K562 (cell line): ENCODE data around the gene CSAD. TPM values are rescaled to one million over a fixed set of nuclear protein-coding genes. Genes with fewer than 3 reads are reported as not detected.

ENCODE experiments used
- ATAC-seq: fragments of 200-7000 bp; cut with Tn5 transposase; 3 replicates; pipeline ENCODE4 v1.9.1; 2020; ENCODE audit warnings: moderate library complexity
- BruUV-seq: library from RNA; stranded (reverse); fragments of 400-500 nt; replicated peaks from 2 replicates; lab custom pipeline; 2021; lab: Mats Ljungman, UMichigan
- CTCF ChIA-PET: fragments of 300-600 bp; formaldehyde crosslinking; extraction: SDS; loops from one replicate; lab custom pipeline; 2021; ENCODE audit warnings: low intra/inter-chr PET ratio; lab: Yijun Ruan, JAX
- POLR2A ChIA-PET: fragments of 300-600, 350-650 bp; sonication (Branson Sonifier 250); formaldehyde crosslinking; extraction: SDS; loops from one replicate; lab custom pipeline; 2021; ENCODE audit warnings: antibody characterized with exemption, inconsistent platforms; lab: Yijun Ruan, JAX
- DNase-seq, 4 experiments: peaks; one replicate each; pipeline versions ENCODE4 v3.0.0 to v3.0.0-alpha.2; 2011 to 2018; ENCODE audit warnings: low spot score in 3 of 4, mixed read lengths in 3 of 4; ENCODE audit errors: extremely low read depth in 1 of 4
- FAIRE-seq: peaks from 2 replicates; lab custom pipeline; 2011; peaks lifted over from hg19 to GRCh38; lab: Jason Lieb, UNC
- H2AFZ ChIP-seq: 2 replicates; pipeline ENCODE4 v1.6.0; 2011; ENCODE audit warnings: low read depth, low read length, control low read depth, inconsistent platforms
- H3K27ac ChIP-seq: fragments of 200-600 bp; 3 replicates; pipeline ENCODE4 v1.8.0; 2011; ENCODE audit warnings: low read depth, mild to moderate bottlenecking, control low read depth, inconsistent platforms, low read length, moderate library complexity, mixed read lengths; ENCODE audit errors: extremely low read depth
- H3K27me3 ChIP-seq, 2 experiments: fragments of 300-600 bp in 1 of 2; 2 replicates in 1 of 2; 3 replicates in 1 of 2; pipeline versions ENCODE4 v1.6.0 to v1.8.0; 2011; ENCODE audit warnings: inconsistent platforms in 2 of 2, low read length in 2 of 2, mild to moderate bottlenecking in 1 of 2, mixed read lengths in 1 of 2, moderate library complexity in 1 of 2; ENCODE audit not compliant: control insufficient read depth in 2 of 2, insufficient read depth in 2 of 2
- H3K36me3 ChIP-seq: fragments of 300-600 bp; 3 replicates; pipeline ENCODE4 v1.8.0; 2011; ENCODE audit warnings: mild to moderate bottlenecking, low read length, inconsistent platforms; ENCODE audit not compliant: control insufficient read depth, insufficient read depth
- H3K4me1 ChIP-seq, 2 experiments: fragments of 200-600 bp in 1 of 2; replicated peaks in 1 of 2; 2 replicates in 1 of 2; 3 replicates in 1 of 2; pipeline versions ENCODE4 v1.5.1 to v1.8.0; 2011; ENCODE audit warnings: inconsistent platforms in 2 of 2, low read length in 2 of 2, mild to moderate bottlenecking in 1 of 2, mixed read lengths in 1 of 2, moderate library complexity in 1 of 2; ENCODE audit not compliant: control insufficient read depth in 2 of 2, insufficient read depth in 2 of 2
- H3K4me2 ChIP-seq: 2 replicates; pipeline ENCODE4 v1.6.1; 2011; ENCODE audit warnings: low read length, control low read depth, inconsistent platforms, mixed read lengths; ENCODE audit not compliant: insufficient read depth
- H3K4me3 ChIP-seq: fragments of 200-600 bp; sonication (generic), shearing (Covaris generic); 2 replicates; pipeline ENCODE4 v1.5.1; 2016; ENCODE audit warnings: control low read depth, inconsistent platforms
- H3K79me2 ChIP-seq: fragments of 200-600 bp; 3 replicates; pipeline ENCODE4 v1.8.0; 2011; ENCODE audit warnings: low read length, inconsistent platforms; ENCODE audit not compliant: control insufficient read depth, insufficient read depth
- H3K9ac ChIP-seq, 2 experiments: 2 replicates each; pipeline versions ENCODE4 v1.6.0 to v1.6.1; 2011; ENCODE audit warnings: low read depth in 2 of 2, low read length in 2 of 2, control low read depth in 1 of 2, inconsistent platforms in 1 of 2, mild to moderate bottlenecking in 1 of 2, mixed read lengths in 1 of 2; ENCODE audit not compliant: insufficient read depth in 1 of 2
- H3K9me1 ChIP-seq: one replicate; pipeline ENCODE4 v1.6.0; 2011; ENCODE audit warnings: inconsistent platforms, mild to moderate bottlenecking, low read length, moderate library complexity; ENCODE audit not compliant: control insufficient read depth, insufficient read depth
- H3K9me3 ChIP-seq: replicated peaks from 2 replicates; pipeline ENCODE4 v1.5.1; 2011; ENCODE audit warnings: low read depth, low read length, inconsistent platforms; ENCODE audit not compliant: control insufficient read depth, insufficient read depth
- H4K20me1 ChIP-seq: replicated peaks from 2 replicates; pipeline ENCODE4 v1.6.1; 2011; ENCODE audit warnings: low read length, inconsistent platforms, mixed read lengths; ENCODE audit not compliant: control insufficient read depth, insufficient read depth
- CEBPB ChIP-seq: fragments of 450-650 bp; IDR thresholded peaks from 2 replicates; pipeline ENCODE4 v1.6.1; 2016; ENCODE audit warnings: missing genetic modification characterization, missing compliant biosample characterization
- CREB3 ChIP-seq: fragments of 450-650 bp; conservative IDR thresholded peaks from 2 replicates; pipeline ENCODE4 v1.6.1; 2016; ENCODE audit warnings: missing genetic modification characterization, low read depth, mild to moderate bottlenecking, missing compliant biosample characterization, moderate library complexity
- POLR2A ChIP-seq: fragments of 450-650 bp; conservative IDR thresholded peaks from 2 replicates; pipeline ENCODE4 v1.6.1; 2016
- POLR2G ChIP-seq: fragments of 200-400 bp; formaldehyde crosslinking; IDR thresholded peaks from 2 replicates; pipeline ENCODE4 v1.6.1; 2017; ENCODE audit warnings: low read depth, mild to moderate bottlenecking, antibody characterized with exemption, low read length, moderate library complexity
- SIN3B ChIP-seq: fragments of 450-650 bp; IDR thresholded peaks from 2 replicates; pipeline ENCODE4 v1.6.1; 2017; ENCODE audit warnings: low read depth, mild to moderate bottlenecking, moderate library complexity
- SUPT5H ChIP-seq: fragments of 450-650 bp; IDR thresholded peaks from 2 replicates; pipeline ENCODE4 v1.6.1; 2016
- WGBS: fragments of 100-300 bp; shearing (Covaris generic); methylation state at CpG from one replicate; pipeline ENCODE4 v1.1.6; 2016; ENCODE audit warnings: low coverage, mixed read lengths; ENCODE audit not compliant: insufficient coverage; ENCODE audit errors: missing lambda C conversion rate; 5-methylcytosine and 5-hydroxymethylcytosine counted together
- in situ Hi-C: fragments of 300-500 bp; cut with MboI; formaldehyde crosslinking; loops from 4 replicates; pipeline ENCODE4 v1.15.0; 2018; ENCODE audit warnings: inconsistent platforms, mixed read lengths
- intact Hi-C: fragments of 100-400 bp; cut with micrococcal nuclease; formaldehyde crosslinking; loops from 2 replicates; pipeline ENCODE4 v1.14.2; 2022
- polyA plus RNA-seq, 8 experiments: library from polyadenylated mRNA; depleted of rRNA in 4 of 8; stranded (reverse) in 5 of 8; unstranded in 3 of 8; fragments of >200 nt; fragmentation: Nextera tagmentation in 2 of 8; fragmentation: Illumina TruSeq in 1 of 8; extraction: Ambion mirVana in 2 of 8; extraction: Trizol in 1 of 8; gene quantifications; 2 replicates each; pipeline versions ENCODE4 v1.2.1 to v1.2.3, GENCODE V29; 2011 to 2014; ENCODE audit warnings: inconsistent platforms in 1 of 8, missing spikeins in 1 of 8
- total RNA-seq, 7 experiments: library from RNA; depleted of rRNA in 6 of 7; stranded (reverse); fragments of >200 nt in 6 of 7; fragmentation: Illumina TruSeq in 2 of 7; extraction: Trizol in 2 of 7; gene quantifications; 2 replicates each; pipeline versions ENCODE4 v1.2.1 to v1.2.3, GENCODE V29; 2011 to 2021; ENCODE audit warnings: low replicate concordance in 1 of 7

Gene CSAD
- total and polyA plus RNA-seq, 9 of the 15 experiments (the other 6 are each of a cell fraction or from before 2014, with no cell fraction given), result 1.8 to 19.6 (median 8.1) TPM

GRCh38 chr12:53192531-53193021, 11.9 kb upstream of the CSAD start:
- no peak for TF ChIP-seq CREB3
- TF ChIP-seq CEBPB, result no peak
- no peak for TF ChIP-seq SIN3B
- peak; percentile 17; the same call in 1 of the 2 replicates for TF ChIP-seq SUPT5H
- 0 out of 2 replicates have a peak, but pooled peaks have one; percentile 28 for TF ChIP-seq POLR2A
- peak; percentile 62 for TF ChIP-seq POLR2G
- H4K20me1 ChIP-seq, result peaks cover 4% of the 10 kb centered on the region; the same call in 1 of the 2 replicates
- no peaks in the 10 kb centered on the region for H3K27me3 ChIP-seq
- ATAC-seq (no peak), FAIRE-seq (no peak), DNase-seq (no peak)
- H3K9ac ChIP-seq, result no peak overlapping the region
- H3K4me1 ChIP-seq, result peaks cover 3 to 14% of the 10 kb centered on the region in 2 experiments; a peak in 3 of 5 replicates
- CTCF ChIA-PET, result no interaction called here
- no peak overlapping the region for H3K27ac ChIP-seq
- WGBS, result 90% methylated on average over 14 of the region's 14 CpGs
- no peak overlapping the region for H2AFZ ChIP-seq
- in situ Hi-C loops, result no loop called here
- no peaks in the 10 kb centered on the region for H3K9me3 ChIP-seq
- H3K79me2 ChIP-seq, result no peaks in the 10 kb centered on the region
- no peaks in the 10 kb centered on the region for H3K9me1 ChIP-seq
- peaks cover 19% of the 10 kb centered on the region; the same call in 2 of the 3 replicates for H3K36me3 ChIP-seq
- no TSS peak for BruUV-seq
- H3K4me3 ChIP-seq, result no peak overlapping the region
- intact Hi-C loops, result no loop called here
- H3K4me2 ChIP-seq, result no peak overlapping the region
- POLR2A ChIA-PET, result interaction anchor here (0.6 to 1.2 kb wide), 4 partner anchors 8 to 55 kb away, joined by 3 to 4 read pairs (median 4); partner anchors contain the start of genes CSAD and ZNF740
